Erythroblast (primary cell): ENCODE measurements around the gene RYR2.

Source experiments
- GATA1 ChIP-seq: IDR thresholded peaks from 2 replicates; pipeline ENCODE4 v1.6.1; 2011; ENCODE audit warnings: low read depth, mild to moderate bottlenecking, control low read depth, low read length, moderate library complexity
- POLR2A ChIP-seq: IDR thresholded peaks from 2 replicates; pipeline ENCODE4 v1.6.1; 2011; ENCODE audit warnings: mild to moderate bottlenecking, low read length

DNA sequence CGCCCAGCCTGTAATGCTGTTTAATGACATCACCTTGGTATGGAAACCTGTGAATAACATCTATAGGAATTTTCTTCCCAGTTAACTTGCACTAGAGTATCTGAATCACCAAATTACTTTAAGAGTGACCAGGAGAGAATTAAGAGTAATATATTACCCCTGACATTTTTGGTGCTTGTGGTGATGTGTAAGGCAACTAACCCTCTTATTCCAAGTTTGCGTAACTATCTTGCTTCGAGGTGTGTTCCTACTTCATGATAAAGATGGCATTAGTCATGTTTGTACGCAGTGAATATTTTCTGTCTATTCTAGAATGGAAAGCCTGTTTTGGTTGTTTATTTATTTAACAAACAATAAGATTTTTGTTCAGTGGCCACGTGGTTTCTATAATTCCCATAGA, 717.4 kb downstream of the RYR2 start:
- TF ChIP-seq POLR2A = no peak
- TF ChIP-seq GATA1 = no peak
